HEK293T (cell line): Measurements from ENCODE around the gene STIP1.

Source experiments
- CTCF ChIA-PET: fragments of 350-600 bp; formaldehyde crosslinking; extraction: SDS; loops from one replicate; lab custom pipeline; 2021; ENCODE audit warnings: antibody characterized with exemption, inconsistent platforms; lab: Yijun Ruan, JAX
- POLR2A ChIA-PET: fragments of 350-600 bp; formaldehyde crosslinking; extraction: SDS; loops from one replicate; lab custom pipeline; 2020; ENCODE audit warnings: antibody characterized with exemption, inconsistent platforms; lab: Yijun Ruan, JAX
- DNase-seq: peaks from one replicate; pipeline ENCODE4 v3.0.0; 2012; ENCODE audit warnings: mixed read lengths; ENCODE audit errors: extremely low spot score
- ARNT ChIP-seq: fragments of 450-650 bp; IDR thresholded peaks from 2 replicates; pipeline ENCODE4 v1.6.1; 2017; ENCODE audit warnings: mild to moderate bottlenecking
- BHLHE40 ChIP-seq: fragments of 450-650 bp; IDR thresholded peaks from 2 replicates; pipeline ENCODE4 v1.6.1; 2016; ENCODE audit warnings: mild to moderate bottlenecking, moderate library complexity, borderline replicate concordance
- CTBP1 ChIP-seq: fragments of 450-650 bp; IDR thresholded peaks from 2 replicates; pipeline ENCODE4 v1.6.1; 2016; ENCODE audit warnings: borderline replicate concordance
- ELF4 ChIP-seq: fragments of 450-650 bp; IDR thresholded peaks from 2 replicates; pipeline ENCODE4 v1.6.1; 2017; ENCODE audit warnings: antibody characterized with exemption
- FOXA1 ChIP-seq: fragments of 450-650 bp; IDR thresholded peaks from 2 replicates; pipeline ENCODE4 v1.6.1; 2016; ENCODE audit warnings: mild to moderate bottlenecking
- FOXK2 ChIP-seq: fragments of 450-650 bp; IDR thresholded peaks from 2 replicates; pipeline ENCODE4 v1.6.1; 2016; ENCODE audit warnings: mild to moderate bottlenecking
- FOXM1 ChIP-seq: fragments of 450-650 bp; IDR thresholded peaks from 2 replicates; pipeline ENCODE4 v1.6.1; 2017; ENCODE audit warnings: mild to moderate bottlenecking, borderline replicate concordance
- HDGF ChIP-seq: fragments of 450-650 bp; IDR thresholded peaks from 2 replicates; pipeline ENCODE4 v1.6.1; 2017; ENCODE audit warnings: antibody characterized with exemption, borderline replicate concordance
- L3MBTL2 ChIP-seq: fragments of 450-650 bp; conservative IDR thresholded peaks from 2 replicates; pipeline ENCODE4 v1.6.1; 2016; ENCODE audit warnings: mild to moderate bottlenecking
- LEF1 ChIP-seq: fragments of 450-650 bp; IDR thresholded peaks from 2 replicates; pipeline ENCODE4 v1.6.1; 2017; ENCODE audit warnings: mild to moderate bottlenecking, borderline replicate concordance
- NFRKB ChIP-seq: fragments of 450-650 bp; IDR thresholded peaks from 2 replicates; pipeline ENCODE4 v1.6.1; 2016; ENCODE audit warnings: mild to moderate bottlenecking, moderate library complexity
- SP1 ChIP-seq: fragments of 450-650 bp; IDR thresholded peaks from 2 replicates; pipeline ENCODE4 v1.6.1; 2017
- SUZ12 ChIP-seq: fragments of 450-650 bp; IDR thresholded peaks from 2 replicates; pipeline ENCODE4 v1.6.1; 2016; ENCODE audit warnings: mild to moderate bottlenecking
- TARDBP ChIP-seq: fragments of 450-650 bp; IDR thresholded peaks from 2 replicates; pipeline ENCODE4 v1.6.1; 2016
- ZNF384 ChIP-seq: fragments of 450-650 bp; IDR thresholded peaks from 2 replicates; pipeline ENCODE4 v1.6.1; 2016
- TF ChIP-seq, protein P1 (sequence below): fragments of 450-650 bp; IDR thresholded peaks from 2 replicates; pipeline ENCODE4 v1.6.1; 2016

Gene STIP1

GRCh38 chr11:64218628-64219353, 32.8 kb downstream of the STIP1 start:
- no peak for TF ChIP-seq FOXM1
- no peak for TF ChIP-seq FOXK2
- TF ChIP-seq HDGF: no peak
- no peak for TF ChIP-seq TARDBP
- no peak for TF ChIP-seq CTBP1
- TF ChIP-seq FOXA1: no peak
- TF ChIP-seq L3MBTL2: no peak
- no peak for TF ChIP-seq SUZ12
- TF ChIP-seq NFRKB: no peak
- no peak for TF ChIP-seq ZNF384
- TF ChIP-seq LEF1: no peak
- ChIA-PET POLR2A (interaction anchor here (2.3 kb wide), 1 partner anchor 33 kb away, joined by 9 read pairs; the partner anchor contains the start of gene STIP1), CTCF (interaction anchor here (1.4 kb wide), 1 partner anchor 14 kb away, joined by 3 read pairs; no protein-coding TSS in a partner anchor)
- no peak for DNase-seq

GRCh38 chr11:64219354-64219684, 33.3 kb downstream of the STIP1 start:
- ChIA-PET POLR2A (no interaction called here), CTCF (no interaction called here)
- TF ChIP-seq FOXA1: no peak
- no peak for TF ChIP-seq FOXM1
- no peak for TF ChIP-seq FOXK2
- TF ChIP-seq ZNF384: no peak
- TF ChIP-seq SP1: no peak
- no peak for TF ChIP-seq LEF1
- no peak for TF ChIP-seq CTBP1
- no peak for TF ChIP-seq ELF4
- TF ChIP-seq ARNT: no peak
- TF ChIP-seq L3MBTL2: no peak
- no peak for TF ChIP-seq BHLHE40
- TF ChIP-seq TARDBP: no peak
- TF ChIP-seq HDGF: no peak
- TF ChIP-seq SUZ12: no peak
- TF ChIP-seq, protein P1, sequence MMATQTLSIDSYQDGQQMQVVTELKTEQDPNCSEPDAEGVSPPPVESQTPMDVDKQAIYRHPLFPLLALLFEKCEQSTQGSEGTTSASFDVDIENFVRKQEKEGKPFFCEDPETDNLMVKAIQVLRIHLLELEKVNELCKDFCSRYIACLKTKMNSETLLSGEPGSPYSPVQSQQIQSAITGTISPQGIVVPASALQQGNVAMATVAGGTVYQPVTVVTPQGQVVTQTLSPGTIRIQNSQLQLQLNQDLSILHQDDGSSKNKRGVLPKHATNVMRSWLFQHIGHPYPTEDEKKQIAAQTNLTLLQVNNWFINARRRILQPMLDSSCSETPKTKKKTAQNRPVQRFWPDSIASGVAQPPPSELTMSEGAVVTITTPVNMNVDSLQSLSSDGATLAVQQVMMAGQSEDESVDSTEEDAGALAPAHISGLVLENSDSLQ: no peak
- no peak for DNase-seq

DNA sequence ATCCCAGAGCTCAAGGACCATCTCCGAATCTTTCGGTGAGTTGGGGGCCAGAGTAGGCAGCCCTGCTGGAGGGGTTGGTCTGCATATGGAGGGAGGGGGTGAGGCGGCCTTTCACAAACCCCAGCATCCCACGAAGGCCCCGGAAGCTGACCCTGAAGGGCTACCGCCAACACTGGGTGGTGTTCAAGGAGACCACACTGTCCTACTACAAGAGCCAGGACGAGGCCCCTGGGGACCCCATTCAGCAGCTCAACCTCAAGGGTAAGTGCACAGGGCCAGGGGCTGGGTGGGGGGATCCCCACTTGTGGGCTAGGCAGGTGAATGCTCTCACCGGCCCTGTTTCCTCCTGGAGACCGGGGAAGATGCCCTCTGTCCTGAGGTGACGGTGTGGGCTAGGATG, 33.8 kb downstream of the STIP1 start:
- DNase-seq: no peak
- ChIA-PET CTCF (no interaction called here), POLR2A (no interaction called here)
- no peak for TF ChIP-seq SP1
- no peak for TF ChIP-seq FOXM1
- TF ChIP-seq, protein P1: no peak
- TF ChIP-seq L3MBTL2: no peak
- TF ChIP-seq HDGF: no peak

DNA sequence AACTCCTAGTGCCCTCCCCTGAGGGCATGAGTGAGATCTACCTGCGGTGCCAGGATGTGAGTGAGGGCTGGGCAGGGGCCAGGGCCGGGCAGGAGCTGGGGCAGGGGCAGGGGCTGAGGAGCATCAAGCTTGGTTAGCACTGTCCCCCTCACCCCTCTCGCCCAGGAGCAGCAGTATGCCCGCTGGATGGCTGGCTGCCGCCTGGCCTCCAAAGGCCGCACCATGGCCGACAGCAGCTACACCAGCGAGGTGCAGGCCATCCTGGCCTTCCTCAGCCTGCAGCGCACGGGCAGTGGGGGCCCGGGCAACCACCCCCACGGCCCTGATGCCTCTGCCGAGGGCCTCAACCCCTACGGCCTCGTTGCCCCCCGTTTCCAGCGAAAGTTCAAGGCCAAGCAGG, 34.3 kb downstream of the STIP1 start:
- DNase-seq: no peak
- ChIA-PET POLR2A (no interaction called here), CTCF (no interaction called here)
- TF ChIP-seq L3MBTL2 (no peak), HDGF (no peak), SUZ12 (no peak), FOXK2 (no peak), NFRKB (no peak), FOXA1 (no peak), ZNF384 (no peak), SP1 (no peak), BHLHE40 (no peak), TARDBP (no peak), FOXM1 (no peak), ARNT (no peak), LEF1 (no peak), CTBP1 (no peak), ELF4 (no peak)
- TF ChIP-seq, protein P1: no peak

GRCh38 chr11:64220798-64221197, 34.8 kb downstream of the STIP1 start:
- CTCF ChIA-PET: no interaction called here
- TF ChIP-seq HDGF (no peak), BHLHE40 (no peak), CTBP1 (no peak), TARDBP (no peak), LEF1 (no peak), NFRKB (no peak), ELF4 (no peak), ZNF384 (no peak), L3MBTL2 (no peak), SP1 (no peak), ARNT (no peak), FOXM1 (no peak)
- POLR2A ChIA-PET: no interaction called here
- DNase-seq: no peak

GRCh38 chr11:64222651-64223000, 36.7 kb downstream of the STIP1 start:
- no peak for DNase-seq
- TF ChIP-seq SUZ12 (no peak), HDGF (no peak), TARDBP (no peak), LEF1 (no peak), ZNF384 (no peak), FOXM1 (no peak), ELF4 (no peak), NFRKB (no peak), SP1 (no peak)
- TF ChIP-seq, protein P1: no peak
- ChIA-PET CTCF (no interaction called here), POLR2A (interaction anchor here (2.5 kb wide), 1 partner anchor 37 kb away, joined by 8 read pairs; the partner anchor contains the start of gene STIP1)
